Smooth muscle cell (in vitro differentiated cells): ENCODE data around the gene AFAP1. TPM values are rescaled to one million over a fixed set of nuclear protein-coding genes. Genes with fewer than 3 reads are reported as not detected.

ENCODE experiments used
- DNase-seq: peaks from one replicate; lab custom pipeline; 2025; ENCODE audit not compliant: unreplicated experiment; lab: John Stamatoyannopoulos, UW
- H2AFZ ChIP-seq: fragments of 200-600 bp; sonication (generic); 2 replicates; pipeline ENCODE4 v1.6.0; 2016; ENCODE audit warnings: antibody characterized with exemption, low read depth, mild to moderate bottlenecking
- H3F3A ChIP-seq: fragments of 200-600 bp; sonication (generic); 2 replicates; pipeline ENCODE4 v1.6.0; 2017; ENCODE audit warnings: antibody characterized with exemption, low read depth
- H3K27ac ChIP-seq: fragments of 200-600 bp; sonication (generic); 2 replicates; pipeline ENCODE4 v1.5.1; 2016; ENCODE audit warnings: low read depth, mild to moderate bottlenecking
- H3K27me3 ChIP-seq: fragments of 200-600 bp; sonication (generic); 2 replicates; pipeline ENCODE4 v1.6.1; 2016; ENCODE audit warnings: low read depth, mild to moderate bottlenecking
- H3K36me3 ChIP-seq: fragments of 200-600 bp; sonication (generic); 2 replicates; pipeline ENCODE4 v1.5.1; 2016; ENCODE audit warnings: low read depth
- H3K4me1 ChIP-seq: fragments of 200-600 bp; sonication (generic); 2 replicates; pipeline ENCODE4 v1.5.1; 2016; ENCODE audit warnings: low read depth
- H3K4me2 ChIP-seq: fragments of 200-600 bp; sonication (generic); 2 replicates; pipeline ENCODE4 v1.6.0; 2016; ENCODE audit warnings: mild to moderate bottlenecking
- H3K4me3 ChIP-seq: fragments of 200-600 bp; sonication (generic); 2 replicates; pipeline ENCODE4 v1.5.1; 2016; ENCODE audit warnings: mild to moderate bottlenecking
- H3K79me2 ChIP-seq: fragments of 200-600 bp; sonication (generic); 2 replicates; pipeline ENCODE4 v1.6.0; 2016; ENCODE audit warnings: low read depth, mild to moderate bottlenecking
- H3K9ac ChIP-seq: fragments of 200-600 bp; sonication (generic); 2 replicates; pipeline ENCODE4 v1.6.0; 2016; ENCODE audit warnings: low read depth
- H3K9me3 ChIP-seq: fragments of 200-600 bp; sonication (generic); replicated peaks from 2 replicates; pipeline ENCODE4 v1.5.1; 2016; ENCODE audit warnings: low read depth
- H4K20me1 ChIP-seq: fragments of 200-600 bp; sonication (generic); 2 replicates; pipeline ENCODE4 v1.6.0; 2016; ENCODE audit warnings: low read depth
- CTCF ChIP-seq: fragments of 200-600 bp; sonication (generic); IDR thresholded peaks from 2 replicates; pipeline ENCODE4 v1.5.1; 2017; ENCODE audit warnings: borderline replicate concordance, mild to moderate bottlenecking, antibody characterized with exemption; ENCODE audit not compliant: insufficient read depth, poor library complexity, severe bottlenecking
- WGBS: methylation state at CpG from one replicate; pipeline ENCODE4 v1.1.7; 2016; ENCODE audit warnings: low lambda C conversion rate; 5-methylcytosine and 5-hydroxymethylcytosine counted together
- polyA plus RNA-seq: library from polyadenylated mRNA; unstranded; fragments of >200 nt; fragmentation: Nextera tagmentation; extraction: Ambion mirVana; gene quantifications from 2 replicates; pipeline ENCODE4 v1.2.1, GENCODE V29; 2016
- total RNA-seq: library from RNA; depleted of rRNA; stranded (reverse); fragments of >200 nt; gene quantifications from 2 replicates; pipeline ENCODE4 v1.2.3, GENCODE V29; 2014

AFAP1 gene
- total and polyA plus RNA-seq, 2 experiments from 2014 or later = 12.6 to 24.8 TPM

- WGBS = 59% methylated on average over 6 of the region's 6 CpGs
- peak overlapping the region; percentile 55 for H3K4me2 ChIP-seq
- peaks cover 37% of the 10 kb centered on the region for H3F3A ChIP-seq
- peaks cover 13% of the 10 kb centered on the region for H3K4me1 ChIP-seq
- H3K9me3 ChIP-seq = no peaks in the 10 kb centered on the region
- H3K4me3 ChIP-seq = no peak overlapping the region
- H3K36me3 ChIP-seq = no peaks in the 10 kb centered on the region
- peak overlapping the region; percentile 92 for H3K27ac ChIP-seq
- no peak for DNase-seq
- H2AFZ ChIP-seq = no peak overlapping the region
- H4K20me1 ChIP-seq = no peaks in the 10 kb centered on the region
- no peaks in the 10 kb centered on the region for H3K27me3 ChIP-seq
- H3K9ac ChIP-seq = peak overlapping the region; percentile 69
- H3K79me2 ChIP-seq = peaks cover 23% of the 10 kb centered on the region
- no peak for TF ChIP-seq CTCF
These were observed 110.8 kb downstream of the AFAP1 start for GRCh38 chr4:7828793-7829301.

GRCh38 chr4:7828011-7828720 is 111.5 kb downstream of the AFAP1 start:
- H4K20me1 ChIP-seq = no peaks in the 10 kb centered on the region
- H2AFZ ChIP-seq = no peak overlapping the region
- peak overlapping the region; percentile 92 for H3K27ac ChIP-seq
- WGBS = 24% methylated on average over 13 of the region's 13 CpGs
- H3K4me3 ChIP-seq = no peak overlapping the region
- peak overlapping the region; percentile 83 for H3K9ac ChIP-seq
- DNase-seq = peak; percentile 34
- H3K9me3 ChIP-seq = no peaks in the 10 kb centered on the region
- peaks cover 37% of the 10 kb centered on the region for H3F3A ChIP-seq
- peak overlapping the region; percentile 81 for H3K4me2 ChIP-seq
- no peaks in the 10 kb centered on the region for H3K27me3 ChIP-seq
- peaks cover 19% of the 10 kb centered on the region for H3K4me1 ChIP-seq
- H3K79me2 ChIP-seq = peaks cover 23% of the 10 kb centered on the region
- no peaks in the 10 kb centered on the region for H3K36me3 ChIP-seq
- no peak for TF ChIP-seq CTCF

- Histone ChIP-seq H3K27ac (peak overlapping the region; percentile 92), H3K79me2 (peaks cover 23% of the 10 kb centered on the region), H4K20me1 (no peaks in the 10 kb centered on the region), H3K27me3 (no peaks in the 10 kb centered on the region), H3K4me3 (no peak overlapping the region), H3K9ac (peak overlapping the region; percentile 83), H3K36me3 (no peaks in the 10 kb centered on the region), H3F3A (peaks cover 35% of the 10 kb centered on the region), H2AFZ (no peak overlapping the region), H3K4me1 (peaks cover 21% of the 10 kb centered on the region), H3K9me3 (no peaks in the 10 kb centered on the region), H3K4me2 (peak overlapping the region; percentile 81)
- DNase-seq = no peak
- WGBS = 94% methylated on average over 11 of the region's 11 CpGs
- TF ChIP-seq CTCF = no peak
These were observed 112.1 kb downstream of the AFAP1 start for GRCh38 chr4:7827566-7827965.
